Measurements from ENCODE around the gene DARS1. TPM values are rescaled to one million over a fixed set of nuclear protein-coding genes. Genes with fewer than 3 reads are reported as not detected.

The DARS1 gene
- polyA plus RNA-seq, 1 donor (not counting 4 experiments of a cell fraction or from before 2014, with no cell fraction given): 129 TPM

GRCh38 chr2:135949451-135950234 is 35.8 kb downstream of the DARS1 start:
- H3K36me3 ChIP-seq (ENCODE audit: control insufficient read depth in 2 of 2, extremely low read depth in 1 of 2, insufficient read depth in 2 of 2, low read length in 2 of 2): peaks cover 3 to 6% of the 10 kb centered on the region in 2 experiments
- peak overlapping the region; percentile 80 for H3K9ac ChIP-seq (ENCODE audit: control insufficient read depth, extremely low read depth, insufficient read depth, low read length)
- H3K27me3 ChIP-seq (ENCODE audit: control insufficient read depth, extremely low read depth, insufficient read depth, low read length): no peaks in the 10 kb centered on the region
- H3K27ac ChIP-seq (ENCODE audit: control insufficient read depth, insufficient read depth, low read length): peak overlapping the region; percentile 93
- H3K79me2 ChIP-seq (ENCODE audit: control insufficient read depth, insufficient read depth, low read length): peaks cover 39% of the 10 kb centered on the region
- FAIRE-seq: no peak
- no peaks in the 10 kb centered on the region for H4K20me1 ChIP-seq (ENCODE audit: control insufficient read depth, extremely low read depth, insufficient read depth, low read length)
- H3K4me2 ChIP-seq (ENCODE audit: control insufficient read depth, extremely low read depth, insufficient read depth, low read depth, low read length): peak overlapping the region; percentile 66
- no peak for DNase-seq (ENCODE audit: low read depth, low spot score)
- TF ChIP-seq CTCF (optimal IDR thresholded peaks at IDR 0.05 in 1 of 3, IDR thresholded peaks at IDR 0.05 in 1 of 3, conservative IDR thresholded peaks at IDR 0.05 in 1 of 3; ENCODE audit: extremely low read depth in 1 of 3, insufficient read depth in 2 of 3, low read length in 3 of 3) (no peak), EZH2 (IDR thresholded peaks at IDR 0.05; ENCODE audit: low read length) (no peak)
- no peak overlapping the region for H2AFZ ChIP-seq (ENCODE audit: control insufficient read depth, low read length)
- H3K9me1 ChIP-seq (ENCODE audit: control insufficient read depth, extremely low read depth, insufficient read depth, low read length): no peaks in the 10 kb centered on the region
- dilution Hi-C loops (cut with MboI; ENCODE audit: extremely low pct_ligation_motif_present, low sequenced_read_pairs): no loop called here
- no peaks in the 10 kb centered on the region for H3K9me3 ChIP-seq (ENCODE audit: control insufficient read depth, low read depth, low read length)
- H3K4me3 ChIP-seq (ENCODE audit: control insufficient read depth in 2 of 3, extremely low read depth in 1 of 3, insufficient read depth in 2 of 3, low read depth in 1 of 3, low read length in 3 of 3): no peak overlapping the region
- H3K4me1 ChIP-seq (ENCODE audit: control insufficient read depth, extremely low read depth, insufficient read depth, low read length): peaks cover 14% of the 10 kb centered on the region

- TF ChIP-seq CTCF (optimal IDR thresholded peaks at IDR 0.05 in 1 of 3, IDR thresholded peaks at IDR 0.05 in 1 of 3, conservative IDR thresholded peaks at IDR 0.05 in 1 of 3; ENCODE audit: extremely low read depth in 1 of 3, insufficient read depth in 2 of 3, low read length in 3 of 3) (no peak), EZH2 (IDR thresholded peaks at IDR 0.05; ENCODE audit: low read length) (no peak)
- Histone ChIP-seq H3K27ac (ENCODE audit: control insufficient read depth, insufficient read depth, low read length) (peak overlapping the region; percentile 93), H3K36me3 (ENCODE audit: control insufficient read depth in 2 of 2, extremely low read depth in 1 of 2, insufficient read depth in 2 of 2, low read length in 2 of 2) (peaks cover 3 to 6% of the 10 kb centered on the region in 2 experiments), H3K4me1 (ENCODE audit: control insufficient read depth, extremely low read depth, insufficient read depth, low read length) (peaks cover 14% of the 10 kb centered on the region), H3K4me3 (ENCODE audit: control insufficient read depth in 2 of 3, extremely low read depth in 1 of 3, insufficient read depth in 2 of 3, low read depth in 1 of 3, low read length in 3 of 3) (peak overlapping the region; percentile 3 to 48 (median 16)), H3K4me2 (ENCODE audit: control insufficient read depth, extremely low read depth, insufficient read depth, low read depth, low read length) (peak overlapping the region; percentile 66), H2AFZ (ENCODE audit: control insufficient read depth, low read length) (peak overlapping the region; percentile 11), H3K79me2 (ENCODE audit: control insufficient read depth, insufficient read depth, low read length) (peaks cover 41% of the 10 kb centered on the region), H3K27me3 (ENCODE audit: control insufficient read depth, extremely low read depth, insufficient read depth, low read length) (no peaks in the 10 kb centered on the region), H3K9me3 (ENCODE audit: control insufficient read depth, low read depth, low read length) (no peaks in the 10 kb centered on the region), H3K9me1 (ENCODE audit: control insufficient read depth, extremely low read depth, insufficient read depth, low read length) (no peaks in the 10 kb centered on the region), H3K9ac (ENCODE audit: control insufficient read depth, extremely low read depth, insufficient read depth, low read length) (peak overlapping the region; percentile 80), H4K20me1 (ENCODE audit: control insufficient read depth, extremely low read depth, insufficient read depth, low read length) (no peaks in the 10 kb centered on the region)
- peak; percentile 53 for DNase-seq (ENCODE audit: low read depth, low spot score)
- dilution Hi-C loops (cut with MboI; ENCODE audit: extremely low pct_ligation_motif_present, low sequenced_read_pairs): no loop called here
- no peak for FAIRE-seq
Measured at GRCh38 chr2:135948642-135949355, 36.6 kb downstream of the DARS1 start.

Measured in keratinocyte (primary cell).